K562 (cell line): ENCODE measurements around the gene FBXO36. TPM values are rescaled to one million over a fixed set of nuclear protein-coding genes. Genes with fewer than 3 reads are reported as not detected.

Experiments used
- BACH1 ChIP-seq: fragments of 200-800 bp; sonication (Bioruptor generic); IDR thresholded peaks from 2 replicates; pipeline ENCODE4 v1.6.1; 2016; ENCODE audit warnings: missing genetic modification characterization, missing compliant biosample characterization
- CBX1 ChIP-seq: sonication (generic); IDR thresholded peaks from 2 replicates; pipeline ENCODE4 v1.6.1; 2016; ENCODE audit warnings: antibody characterized with exemption, low read depth, mild to moderate bottlenecking
- CREB1 ChIP-seq, 2 experiments: sonication (generic) in 1 of 2; formaldehyde crosslinking in 1 of 2; IDR thresholded peaks; 2 replicates each; pipeline versions ENCODE4 v1.6.1 to v1.8.0; 2012 to 2022; ENCODE audit warnings: inconsistent platforms in 1 of 2, mild to moderate bottlenecking in 1 of 2, missing genetic modification reagents in 1 of 2, moderate library complexity in 1 of 2
- EGR1 ChIP-seq: fragments of 450-650 bp; conservative IDR thresholded peaks from 2 replicates; pipeline ENCODE4 v1.6.1; 2017; ENCODE audit warnings: mild to moderate bottlenecking
- ELF1 ChIP-seq: fragments of 200-800 bp; sonication (Bioruptor generic); IDR thresholded peaks from 2 replicates; pipeline ENCODE4 v1.6.1; 2016; ENCODE audit warnings: missing genetic modification characterization, missing compliant biosample characterization
- HOXB6 ChIP-seq: fragments of 250-450 bp; sonication (Bioruptor Pico); IDR thresholded peaks from 2 replicates; pipeline ENCODE4 v1.5.1; 2022; ENCODE audit warnings: mild to moderate bottlenecking, borderline replicate concordance
- MBD2 ChIP-seq: sonication (generic); IDR thresholded peaks from 2 replicates; pipeline ENCODE4 v1.6.1; 2016; ENCODE audit warnings: low read depth, borderline replicate concordance
- NFIC ChIP-seq: fragments of 450-650 bp; IDR thresholded peaks from 2 replicates; pipeline ENCODE4 v1.6.1; 2017; ENCODE audit warnings: mild to moderate bottlenecking, inconsistent platforms
- PHB2 ChIP-seq: fragments of 450-650 bp; IDR thresholded peaks from 2 replicates; pipeline ENCODE4 v1.6.1; 2017; ENCODE audit warnings: low read depth
- SAP30 ChIP-seq: fragments of 200-600 bp; sonication (generic); IDR thresholded peaks from 2 replicates; pipeline ENCODE4 v1.6.1; 2012; ENCODE audit warnings: borderline replicate concordance, low read depth, mild to moderate bottlenecking, moderate library complexity, low read length, control low read depth, inconsistent platforms; ENCODE audit not compliant: insufficient read depth, poor library complexity, severe bottlenecking
- TAL1 ChIP-seq: fragments of 450-650 bp; IDR thresholded peaks from 2 replicates; pipeline ENCODE4 v1.6.1; 2016; ENCODE audit warnings: mild to moderate bottlenecking
- TOE1 ChIP-seq, 2 experiments: fragments of 450-650 bp in 1 of 2; sonication (generic) in 1 of 2; formaldehyde crosslinking in 1 of 2; IDR thresholded peaks; 2 replicates each; pipeline versions ENCODE4 v1.7.1 to v1.8.0; 2016 to 2022; ENCODE audit warnings: borderline replicate concordance in 2 of 2, mild to moderate bottlenecking in 2 of 2, antibody characterized with exemption in 1 of 2, inconsistent platforms in 1 of 2, low read depth in 1 of 2, missing genetic modification reagents in 1 of 2, moderate library complexity in 1 of 2
- ZBTB7A ChIP-seq: IDR thresholded peaks from 2 replicates; pipeline ENCODE4 v1.6.1; 2011; ENCODE audit warnings: low read depth, mild to moderate bottlenecking, low read length, moderate library complexity, borderline replicate concordance; ENCODE audit not compliant: control insufficient read depth
- polyA plus RNA-seq, 8 experiments: library from polyadenylated mRNA; depleted of rRNA in 4 of 8; stranded (reverse) in 5 of 8; unstranded in 3 of 8; fragments of >200 nt; fragmentation: Nextera tagmentation in 2 of 8; fragmentation: Illumina TruSeq in 1 of 8; extraction: Ambion mirVana in 2 of 8; extraction: Trizol in 1 of 8; gene quantifications; 2 replicates each; pipeline versions ENCODE4 v1.2.1 to v1.2.3, GENCODE V29; 2011 to 2014; ENCODE audit warnings: inconsistent platforms in 1 of 8, missing spikeins in 1 of 8
- total RNA-seq, 7 experiments: library from RNA; depleted of rRNA in 6 of 7; stranded (reverse); fragments of >200 nt in 6 of 7; fragmentation: Illumina TruSeq in 2 of 7; extraction: Trizol in 2 of 7; gene quantifications; 2 replicates each; pipeline versions ENCODE4 v1.2.1 to v1.2.3, GENCODE V29; 2011 to 2021; ENCODE audit warnings: low replicate concordance in 1 of 7
- TF ChIP-seq, protein P1 (sequence below): conservative IDR thresholded peaks from 2 replicates; pipeline ENCODE4 v1.6.1; 2011; ENCODE audit warnings: low read depth, mild to moderate bottlenecking, low read length; ENCODE audit not compliant: control insufficient read depth
- TF ChIP-seq, protein P2 (sequence below): fragments of 450-650 bp; IDR thresholded peaks from 2 replicates; pipeline ENCODE4 v1.6.1; 2014; ENCODE audit warnings: low read depth, mild to moderate bottlenecking, moderate library complexity, borderline replicate concordance
- TF ChIP-seq, protein P3 (sequence below), 2 experiments: fragments of 250-450 bp in 1 of 2; fragments of 450-650 bp in 1 of 2; sonication (Bioruptor Pico) in 1 of 2; IDR thresholded peaks; 2 replicates each; pipeline versions ENCODE4 v1.6.1 to v1.8.0; 2016 to 2021; ENCODE audit warnings: mild to moderate bottlenecking in 2 of 2, moderate library complexity in 2 of 2, missing compliant biosample characterization in 1 of 2, missing genetic modification characterization in 1 of 2
- TF ChIP-seq, protein P4 (sequence below): fragments of 450-650 bp; IDR thresholded peaks from 2 replicates; pipeline ENCODE4 v1.7.1; 2018; ENCODE audit warnings: mild to moderate bottlenecking, low read depth; ENCODE audit not compliant: partially characterized antibody
- TF ChIP-seq, protein P5 (sequence below): IDR thresholded peaks from 3 replicates; pipeline ENCODE4 v1.6.1; 2011; ENCODE audit warnings: borderline replicate concordance, mild to moderate bottlenecking; ENCODE audit not compliant: insufficient read length, insufficient read depth

FBXO36 gene
- total and polyA plus RNA-seq, 9 of the 15 experiments (the other 6 are each of a cell fraction or from before 2014, with no cell fraction given) = 0.40 to 0.91 (median 0.58) TPM

DNA sequence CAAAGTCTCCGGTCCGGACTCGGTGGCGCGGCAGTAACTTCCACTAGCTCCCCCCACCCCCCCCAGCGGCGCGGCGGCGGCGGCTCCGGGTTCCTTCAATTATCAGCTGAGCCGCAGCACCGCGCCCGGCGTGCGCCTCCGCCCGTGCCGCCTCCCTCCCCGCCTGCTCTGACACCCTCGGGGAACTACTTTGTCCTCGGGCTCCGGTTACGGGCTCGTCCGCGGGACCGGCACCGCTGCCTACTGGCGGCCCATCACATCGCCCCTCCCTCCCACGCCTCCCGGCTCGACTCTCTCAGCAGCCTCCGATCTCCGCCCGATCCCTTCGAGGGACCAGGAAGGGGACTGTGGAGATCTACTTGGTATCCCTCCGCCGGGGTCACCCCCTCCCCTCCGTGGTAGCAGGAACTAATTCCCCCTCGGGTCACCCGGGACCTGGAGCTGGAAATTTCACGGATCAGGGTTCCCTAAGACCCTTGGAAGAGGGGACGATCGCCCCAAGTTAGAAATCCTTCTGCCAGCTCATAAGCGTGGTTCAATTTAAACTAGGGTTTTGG lies 333 bp upstream of the FBXO36 start, which contains the start of gene TRIP12 (continued):
- TF ChIP-seq, protein P1, sequence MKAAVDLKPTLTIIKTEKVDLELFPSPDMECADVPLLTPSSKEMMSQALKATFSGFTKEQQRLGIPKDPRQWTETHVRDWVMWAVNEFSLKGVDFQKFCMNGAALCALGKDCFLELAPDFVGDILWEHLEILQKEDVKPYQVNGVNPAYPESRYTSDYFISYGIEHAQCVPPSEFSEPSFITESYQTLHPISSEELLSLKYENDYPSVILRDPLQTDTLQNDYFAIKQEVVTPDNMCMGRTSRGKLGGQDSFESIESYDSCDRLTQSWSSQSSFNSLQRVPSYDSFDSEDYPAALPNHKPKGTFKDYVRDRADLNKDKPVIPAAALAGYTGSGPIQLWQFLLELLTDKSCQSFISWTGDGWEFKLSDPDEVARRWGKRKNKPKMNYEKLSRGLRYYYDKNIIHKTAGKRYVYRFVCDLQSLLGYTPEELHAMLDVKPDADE = peak; percentile 58; the same call in 1 of the 2 replicates
- TF ChIP-seq CREB1 (IDR thresholded peaks at IDR 0.05) = peak; percentile 1; the same call in 1 of the 2 replicates
- peak; percentile 64; the same call in 1 of the 2 replicates for TF ChIP-seq CREB1 (CRISPR knock-in tag; IDR thresholded peaks at IDR 0.05)
- no peak for TF ChIP-seq HOXB6 (CRISPR knock-in tag)
- no peak for TF ChIP-seq BACH1 (tag)
- TF ChIP-seq, protein P2, sequence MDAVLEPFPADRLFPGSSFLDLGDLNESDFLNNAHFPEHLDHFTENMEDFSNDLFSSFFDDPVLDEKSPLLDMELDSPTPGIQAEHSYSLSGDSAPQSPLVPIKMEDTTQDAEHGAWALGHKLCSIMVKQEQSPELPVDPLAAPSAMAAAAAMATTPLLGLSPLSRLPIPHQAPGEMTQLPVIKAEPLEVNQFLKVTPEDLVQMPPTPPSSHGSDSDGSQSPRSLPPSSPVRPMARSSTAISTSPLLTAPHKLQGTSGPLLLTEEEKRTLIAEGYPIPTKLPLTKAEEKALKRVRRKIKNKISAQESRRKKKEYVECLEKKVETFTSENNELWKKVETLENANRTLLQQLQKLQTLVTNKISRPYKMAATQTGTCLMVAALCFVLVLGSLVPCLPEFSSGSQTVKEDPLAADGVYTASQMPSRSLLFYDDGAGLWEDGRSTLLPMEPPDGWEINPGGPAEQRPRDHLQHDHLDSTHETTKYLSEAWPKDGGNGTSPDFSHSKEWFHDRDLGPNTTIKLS = peak; percentile 15; the same call in 1 of the 2 replicates
- TF ChIP-seq TOE1 (IDR thresholded peaks at IDR 0.05; ENCODE audit: borderline replicate concordance) = peak; percentile 64; the same call in 1 of the 2 replicates
- no peak for TF ChIP-seq TOE1 (CRISPR knock-in tag; IDR thresholded peaks at IDR 0.05; ENCODE audit: borderline replicate concordance, low read depth)
- TF ChIP-seq, protein P3, sequence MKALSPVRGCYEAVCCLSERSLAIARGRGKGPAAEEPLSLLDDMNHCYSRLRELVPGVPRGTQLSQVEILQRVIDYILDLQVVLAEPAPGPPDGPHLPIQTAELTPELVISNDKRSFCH (CRISPR knock-in tag; IDR thresholded peaks at IDR 0.05) = no peak
- TF ChIP-seq, protein P3 (tag; IDR thresholded peaks at IDR 0.05) = 0 out of 2 replicates have a peak, but pooled peaks have one; percentile 26
- TF ChIP-seq NFIC = peak; percentile 45
- TF ChIP-seq TAL1 = no peak
- TF ChIP-seq MBD2 = no peak
- TF ChIP-seq, protein P4, sequence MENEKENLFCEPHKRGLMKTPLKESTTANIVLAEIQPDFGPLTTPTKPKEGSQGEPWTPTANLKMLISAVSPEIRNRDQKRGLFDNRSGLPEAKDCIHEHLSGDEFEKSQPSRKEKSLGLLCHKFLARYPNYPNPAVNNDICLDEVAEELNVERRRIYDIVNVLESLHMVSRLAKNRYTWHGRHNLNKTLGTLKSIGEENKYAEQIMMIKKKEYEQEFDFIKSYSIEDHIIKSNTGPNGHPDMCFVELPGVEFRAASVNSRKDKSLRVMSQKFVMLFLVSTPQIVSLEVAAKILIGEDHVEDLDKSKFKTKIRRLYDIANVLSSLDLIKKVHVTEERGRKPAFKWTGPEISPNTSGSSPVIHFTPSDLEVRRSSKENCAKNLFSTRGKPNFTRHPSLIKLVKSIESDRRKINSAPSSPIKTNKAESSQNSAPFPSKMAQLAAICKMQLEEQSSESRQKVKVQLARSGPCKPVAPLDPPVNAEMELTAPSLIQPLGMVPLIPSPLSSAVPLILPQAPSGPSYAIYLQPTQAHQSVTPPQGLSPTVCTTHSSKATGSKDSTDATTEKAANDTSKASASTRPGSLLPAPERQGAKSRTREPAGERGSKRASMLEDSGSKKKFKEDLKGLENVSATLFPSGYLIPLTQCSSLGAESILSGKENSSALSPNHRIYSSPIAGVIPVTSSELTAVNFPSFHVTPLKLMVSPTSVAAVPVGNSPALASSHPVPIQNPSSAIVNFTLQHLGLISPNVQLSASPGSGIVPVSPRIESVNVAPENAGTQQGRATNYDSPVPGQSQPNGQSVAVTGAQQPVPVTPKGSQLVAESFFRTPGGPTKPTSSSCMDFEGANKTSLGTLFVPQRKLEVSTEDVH = peak; percentile 62
- no peak for TF ChIP-seq PHB2
- TF ChIP-seq SAP30 = no peak
- TF ChIP-seq, protein P5, sequence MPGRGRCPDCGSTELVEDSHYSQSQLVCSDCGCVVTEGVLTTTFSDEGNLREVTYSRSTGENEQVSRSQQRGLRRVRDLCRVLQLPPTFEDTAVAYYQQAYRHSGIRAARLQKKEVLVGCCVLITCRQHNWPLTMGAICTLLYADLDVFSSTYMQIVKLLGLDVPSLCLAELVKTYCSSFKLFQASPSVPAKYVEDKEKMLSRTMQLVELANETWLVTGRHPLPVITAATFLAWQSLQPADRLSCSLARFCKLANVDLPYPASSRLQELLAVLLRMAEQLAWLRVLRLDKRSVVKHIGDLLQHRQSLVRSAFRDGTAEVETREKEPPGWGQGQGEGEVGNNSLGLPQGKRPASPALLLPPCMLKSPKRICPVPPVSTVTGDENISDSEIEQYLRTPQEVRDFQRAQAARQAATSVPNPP = no peak
- peak; percentile 83 for TF ChIP-seq ELF1
- TF ChIP-seq CBX1 = no peak
- peak; percentile 68 for TF ChIP-seq EGR1
- TF ChIP-seq ZBTB7A = peak; percentile 54; the same call in 1 of the 2 replicates
